OCI-LY7 (cell line): ENCODE data around the gene GAK.

Source experiments
- CTCF ChIP-seq: fragments of 200-600 bp; sonication (generic); conservative IDR thresholded peaks from 2 replicates; pipeline ENCODE4 v1.5.1; 2014; ENCODE audit warnings: mild to moderate bottlenecking, antibody characterized with exemption, low read length, moderate library complexity, mixed read lengths
- EZH2phosphoT487 ChIP-seq: fragments of 200-600 bp; sonication (generic); IDR thresholded peaks from 2 replicates; pipeline ENCODE4 v1.6.1; 2018; ENCODE audit warnings: low read depth, borderline replicate concordance, mild to moderate bottlenecking, mixed run types, antibody characterized with exemption, low read length, moderate library complexity, mixed read lengths

DNA sequence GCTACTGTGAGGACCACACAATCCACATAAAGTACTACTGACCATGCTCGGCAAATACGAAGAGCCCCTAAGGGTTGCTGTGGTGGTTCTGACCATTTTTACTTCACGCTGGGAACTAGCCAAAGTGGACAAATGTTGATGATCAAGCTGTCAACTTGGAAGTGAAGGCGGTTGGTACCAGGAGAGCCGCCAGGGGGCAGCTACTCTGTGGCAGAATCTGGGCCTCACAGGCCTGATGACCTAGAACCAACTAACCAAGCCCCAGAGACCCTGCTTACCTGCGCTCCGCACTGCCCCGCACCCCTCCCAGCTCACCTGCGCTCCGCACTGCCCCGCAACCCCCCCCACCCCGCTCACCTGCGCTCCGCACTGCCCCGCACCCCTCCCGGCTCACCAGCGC is 5.6 kb downstream of the GAK start:
- TF ChIP-seq CTCF (peak; percentile 76), EZH2phosphoT487 (no peak)
